CD4-positive, alpha-beta T cell (primary cell): Measurements from ENCODE around the gene FSTL4. TPM values are rescaled to one million over a fixed set of nuclear protein-coding genes. Genes with fewer than 3 reads are reported as not detected.

ENCODE experiments used
- ATAC-seq: fragments of 200-7000 bp; cut with Tn5 transposase; one replicate; pipeline ENCODE4 v1.10.0; 2022; ENCODE audit warnings: mild to moderate bottlenecking; ENCODE audit not compliant: poor library complexity
- CTCF ChIA-PET: fragments of 350-600 bp; sonication (Branson Sonifier 250); formaldehyde crosslinking; loops from one replicate; lab custom pipeline; 2021; ENCODE audit warnings: antibody characterized with exemption, inconsistent platforms; lab: Charles Lee
- POLR2A ChIA-PET: fragments of 350-600 bp; sonication (Branson Sonifier 250); formaldehyde crosslinking; loops from one replicate; lab custom pipeline; 2021; ENCODE audit warnings: antibody characterized with exemption, inconsistent platforms; lab: Charles Lee
- DNase-seq, 14 experiments: peaks; one replicate each; pipeline ENCODE4 v3.0.0-alpha.2; 2013 to 2020; ENCODE audit warnings: mixed read lengths in 2 of 14
- H3K27ac ChIP-seq, 2 donors: one replicate each; pipeline versions ENCODE4 v1.5.1 to v1.7.0; 2013; ENCODE audit warnings: low read length in 2 of 2, low read depth in 1 of 2, mild to moderate bottlenecking in 1 of 2
- H3K27me3 ChIP-seq, 2 experiments: 1 replicate in 1 of 2; 2 replicates in 1 of 2; pipeline versions ENCODE4 v1.6.1 to v1.7.0; 2013; ENCODE audit warnings: low read length in 2 of 2, control low read depth in 1 of 2, mild to moderate bottlenecking in 1 of 2, moderate library complexity in 1 of 2; ENCODE audit not compliant: insufficient read depth in 2 of 2, control insufficient read depth in 1 of 2
- H3K36me3 ChIP-seq: one replicate; pipeline ENCODE4 v1.6.1; 2013; ENCODE audit warnings: low read length, control low read depth; ENCODE audit not compliant: insufficient read depth
- H3K4me1 ChIP-seq: one replicate; pipeline ENCODE4 v1.6.1; 2013; ENCODE audit warnings: low read length, control low read depth; ENCODE audit not compliant: insufficient read depth
- H3K4me3 ChIP-seq: one replicate; pipeline ENCODE4 v1.5.1; 2013; ENCODE audit warnings: mild to moderate bottlenecking, low read length, moderate library complexity
- H3K9me3 ChIP-seq, 2 experiments: 1 replicate in 1 of 2; 2 replicates in 1 of 2; pipeline versions ENCODE4 v1.6.1 to v1.7.0; 2013; ENCODE audit warnings: low read length in 2 of 2, mild to moderate bottlenecking in 2 of 2, control low read depth in 1 of 2, moderate library complexity in 1 of 2; ENCODE audit not compliant: control insufficient read depth in 1 of 2, insufficient read depth in 1 of 2
- H3K27ac Mint-ChIP-seq: one replicate; pipeline ENCODE4 v1.8.0; 2020; ENCODE audit warnings: mixed read lengths
- H3K27me3 Mint-ChIP-seq: one replicate; pipeline ENCODE4 v1.8.0; 2021; ENCODE audit warnings: mixed read lengths
- H3K36me3 Mint-ChIP-seq: one replicate; pipeline ENCODE4 v1.8.0; 2021; ENCODE audit warnings: low read depth, mixed read lengths
- H3K4me1 Mint-ChIP-seq: one replicate; pipeline ENCODE4 v1.8.0; 2021; ENCODE audit warnings: low read depth, mixed read lengths
- H3K4me3 Mint-ChIP-seq: one replicate; pipeline ENCODE4 v1.8.0; 2020; ENCODE audit warnings: mild to moderate bottlenecking, mixed read lengths
- H3K9me3 Mint-ChIP-seq: one replicate; pipeline ENCODE4 v1.8.0; 2020; ENCODE audit warnings: mixed read lengths
- intact Hi-C, 2 experiments: fragments of 100-400 bp; cut with DNase I in 1 of 2; cut with micrococcal nuclease in 1 of 2; formaldehyde crosslinking; loops; one replicate each; pipeline versions ENCODE4 v1.15.1 to v1.9.0; 2023 to 2025; cut with DNase I, micrococcal nuclease
- total RNA-seq, 174 experiments: library from RNA in 2 of 174; stranded (reverse) in 2 of 174; gene quantifications; one replicate each; pipeline ENCODE4 v1.2.3 and lab custom pipeline; 2021 to 2026
- TF ChIP-seq, protein P1 (sequence below): fragments of 200-600 bp; IDR thresholded peaks from one replicate; pipeline ENCODE4 v1.8.0; 2022; ENCODE audit warnings: antibody characterized with exemption, mild to moderate bottlenecking

The FSTL4 gene
- total RNA-seq, 2 experiments from 2014 or later: not detected

DNA sequence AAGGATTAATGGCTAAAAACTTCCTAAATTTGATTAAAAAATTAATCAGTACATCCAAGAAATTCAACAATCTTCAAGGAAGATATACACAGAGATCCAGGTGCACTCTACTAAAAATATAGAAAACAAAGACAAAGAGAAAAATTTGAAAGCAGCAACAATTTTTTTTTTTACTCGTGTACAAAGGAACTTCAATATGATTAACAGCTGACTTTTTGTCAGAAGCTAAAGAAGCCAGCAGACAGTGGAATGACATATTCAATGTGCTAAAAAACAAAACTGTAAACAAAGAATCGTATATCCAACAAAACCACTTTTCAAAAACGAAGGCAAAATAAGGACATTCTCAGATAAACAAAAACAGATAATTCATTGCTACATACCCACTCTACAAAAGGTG lies 234.6 kb downstream of the FSTL4 start:
- ChIA-PET POLR2A (interaction anchor here (0.6 kb wide), 1 partner anchor 20 kb away, joined by 3 read pairs; no protein-coding TSS in a partner anchor), CTCF (no interaction called here)
- Mint-ChIP-seq H3K36me3 (no peaks in the 10 kb centered on the region), H3K27me3 (peaks cover 18% of the 10 kb centered on the region), H3K4me3 (no peak overlapping the region), H3K9me3 (peaks cover 16% of the 10 kb centered on the region), H3K27ac (no peak overlapping the region), H3K4me1 (no peaks in the 10 kb centered on the region)
- Histone ChIP-seq H3K27ac (no peak overlapping the region), H3K4me3 (no peak overlapping the region), H3K9me3 (peaks cover 5 to 14% of the 10 kb centered on the region in 2 experiments), H3K36me3 (no peaks in the 10 kb centered on the region), H3K27me3 (no peaks in the 10 kb centered on the region), H3K4me1 (no peaks in the 10 kb centered on the region)
- DNase-seq (no peak), ATAC-seq (no peak)
- intact Hi-C loops: no loop called here
- TF ChIP-seq, protein P1, sequence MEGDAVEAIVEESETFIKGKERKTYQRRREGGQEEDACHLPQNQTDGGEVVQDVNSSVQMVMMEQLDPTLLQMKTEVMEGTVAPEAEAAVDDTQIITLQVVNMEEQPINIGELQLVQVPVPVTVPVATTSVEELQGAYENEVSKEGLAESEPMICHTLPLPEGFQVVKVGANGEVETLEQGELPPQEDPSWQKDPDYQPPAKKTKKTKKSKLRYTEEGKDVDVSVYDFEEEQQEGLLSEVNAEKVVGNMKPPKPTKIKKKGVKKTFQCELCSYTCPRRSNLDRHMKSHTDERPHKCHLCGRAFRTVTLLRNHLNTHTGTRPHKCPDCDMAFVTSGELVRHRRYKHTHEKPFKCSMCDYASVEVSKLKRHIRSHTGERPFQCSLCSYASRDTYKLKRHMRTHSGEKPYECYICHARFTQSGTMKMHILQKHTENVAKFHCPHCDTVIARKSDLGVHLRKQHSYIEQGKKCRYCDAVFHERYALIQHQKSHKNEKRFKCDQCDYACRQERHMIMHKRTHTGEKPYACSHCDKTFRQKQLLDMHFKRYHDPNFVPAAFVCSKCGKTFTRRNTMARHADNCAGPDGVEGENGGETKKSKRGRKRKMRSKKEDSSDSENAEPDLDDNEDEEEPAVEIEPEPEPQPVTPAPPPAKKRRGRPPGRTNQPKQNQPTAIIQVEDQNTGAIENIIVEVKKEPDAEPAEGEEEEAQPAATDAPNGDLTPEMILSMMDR: no peak

DNA sequence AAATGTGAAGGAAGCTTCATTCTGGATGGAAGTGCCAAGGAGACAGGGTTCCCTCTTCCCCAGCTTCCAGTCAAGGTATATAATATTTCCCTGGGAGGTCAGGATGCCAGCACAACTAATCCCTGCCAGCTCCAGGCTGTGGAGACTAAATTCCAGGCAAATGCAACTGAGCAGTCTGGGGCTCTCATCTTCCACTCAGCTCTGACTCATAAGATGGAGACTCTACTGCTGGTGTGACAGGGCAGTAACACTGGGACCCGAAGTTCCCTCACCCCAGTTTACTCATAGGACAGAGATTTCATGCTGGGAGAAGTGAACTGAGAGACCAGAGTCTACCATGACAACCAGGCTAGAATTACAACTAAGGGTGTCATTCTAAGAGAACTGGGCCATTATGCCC lies 235.4 kb downstream of the FSTL4 start:
- TF ChIP-seq, protein P1: no peak
- POLR2A ChIA-PET: no interaction called here
- no peak for ATAC-seq

DNA sequence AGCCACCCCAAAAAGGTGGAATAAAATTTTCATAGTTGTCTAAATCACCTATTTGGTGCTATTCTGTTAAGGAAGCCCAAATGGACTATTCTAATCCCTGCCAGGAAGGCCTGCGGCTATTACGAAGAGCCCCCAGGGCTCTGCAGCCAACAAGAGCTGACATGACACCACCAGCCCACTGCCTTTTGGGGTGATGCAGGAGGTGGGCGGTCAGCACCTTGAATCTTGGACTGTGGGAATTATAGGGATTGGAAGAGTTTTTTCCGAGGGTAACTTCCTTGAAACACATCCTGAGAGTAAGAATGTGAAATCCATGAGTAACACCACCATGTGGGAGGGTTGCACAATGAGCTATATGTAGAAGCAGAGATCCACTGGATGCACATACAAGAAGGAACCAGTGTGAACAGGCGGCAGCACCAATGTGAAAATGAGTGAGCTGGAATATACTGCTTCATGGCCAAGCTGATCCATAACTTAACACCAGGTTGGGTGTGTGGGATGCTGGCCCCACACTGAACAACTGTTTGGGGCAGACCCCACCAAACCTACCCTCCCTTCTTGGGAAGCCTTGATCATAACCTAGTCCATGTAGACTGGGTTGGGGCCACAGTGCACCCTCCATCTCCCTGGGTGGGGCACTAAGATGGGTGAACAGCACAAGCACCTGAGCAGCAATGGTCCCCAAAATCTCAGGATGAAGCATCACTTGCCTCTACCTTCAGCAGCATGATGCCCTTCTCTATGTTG lies 239.0 kb downstream of the FSTL4 start:
- CTCF ChIA-PET: no interaction called here

More for the DNA sequence above, 235.4 kb downstream of the FSTL4 start:
- no peak overlapping the region for H3K4me3 Mint-ChIP-seq
- no peak overlapping the region for H3K4me3 ChIP-seq
- CTCF ChIA-PET: no interaction called here
- H3K4me1 ChIP-seq: no peaks in the 10 kb centered on the region
- H3K27me3 Mint-ChIP-seq: peaks cover 14% of the 10 kb centered on the region
- no peak overlapping the region for H3K27ac Mint-ChIP-seq
- H3K9me3 Mint-ChIP-seq: peaks cover 16% of the 10 kb centered on the region
- no peaks in the 10 kb centered on the region for H3K27me3 ChIP-seq
- H3K36me3 ChIP-seq: no peaks in the 10 kb centered on the region
- no peaks in the 10 kb centered on the region for H3K4me1 Mint-ChIP-seq
- DNase-seq: no peak
- no peak overlapping the region for H3K27ac ChIP-seq
- intact Hi-C loops: no loop called here
- no peaks in the 10 kb centered on the region for H3K36me3 Mint-ChIP-seq
- H3K9me3 ChIP-seq: peaks cover 5 to 14% of the 10 kb centered on the region in 2 experiments

More for the DNA sequence above, 239.0 kb downstream of the FSTL4 start:
- peaks cover 16% of the 10 kb centered on the region for H3K9me3 Mint-ChIP-seq
- no peak for ATAC-seq
- intact Hi-C loops: no loop called here
- H3K27me3 Mint-ChIP-seq: peaks cover 21% of the 10 kb centered on the region
- no peak overlapping the region for H3K4me3 ChIP-seq
- H3K36me3 ChIP-seq: no peaks in the 10 kb centered on the region
- H3K27me3 ChIP-seq: peaks cover 0 to 2% of the 10 kb centered on the region in 2 experiments
- no peaks in the 10 kb centered on the region for H3K36me3 Mint-ChIP-seq
- no peak for DNase-seq
- no peak overlapping the region for H3K27ac Mint-ChIP-seq
- H3K4me1 Mint-ChIP-seq: no peaks in the 10 kb centered on the region
- no peak overlapping the region for H3K27ac ChIP-seq
- H3K9me3 ChIP-seq: peaks cover 5 to 14% of the 10 kb centered on the region in 2 experiments
- POLR2A ChIA-PET: no interaction called here
- H3K4me3 Mint-ChIP-seq: no peak overlapping the region
- H3K4me1 ChIP-seq: no peaks in the 10 kb centered on the region
- TF ChIP-seq, protein P1: no peak
